Memory B cell (primary cell): ENCODE results near the gene TMEM150C.

Experiments used
- ATAC-seq: fragments of 150-1000 bp; cut with Tn5 transposase; 2 replicates; pipeline ENCODE4 v1.10.0; 2021; ENCODE audit warnings: low read depth, mild to moderate bottlenecking, moderate library complexity
- DNase-seq, 2 donors: peaks; one replicate each; pipeline ENCODE4 v3.0.0; 2022; ENCODE audit warnings: low spot score in 2 of 2
- H3K27ac Mint-ChIP-seq: one replicate; pipeline ENCODE4 v1.8.0; 2022; ENCODE audit warnings: mild to moderate bottlenecking, moderate library complexity, mixed read lengths
- H3K27me3 Mint-ChIP-seq: one replicate; pipeline ENCODE4 v1.8.0; 2022; ENCODE audit warnings: mixed read lengths
- H3K36me3 Mint-ChIP-seq: one replicate; pipeline ENCODE4 v1.8.0; 2022; ENCODE audit warnings: mild to moderate bottlenecking, mixed read lengths
- H3K4me1 Mint-ChIP-seq: one replicate; pipeline ENCODE4 v1.8.0; 2022; ENCODE audit warnings: mixed read lengths
- H3K4me3 Mint-ChIP-seq: one replicate; pipeline ENCODE4 v1.8.0; 2022; ENCODE audit warnings: mild to moderate bottlenecking, moderate library complexity, mixed read lengths
- H3K9me3 Mint-ChIP-seq: one replicate; pipeline ENCODE4 v1.8.0; 2022; ENCODE audit warnings: mixed read lengths

Gene TMEM150C

GRCh38 chr4:82517043-82517442 is 44.7 kb downstream of the TMEM150C start:
- no peaks in the 10 kb centered on the region for H3K36me3 Mint-ChIP-seq
- H3K4me1 Mint-ChIP-seq, result no peaks in the 10 kb centered on the region
- DNase-seq (no peak), ATAC-seq (no peak)
- no peaks in the 10 kb centered on the region for H3K9me3 Mint-ChIP-seq
- H3K27ac Mint-ChIP-seq, result no peak overlapping the region
- no peak overlapping the region for H3K4me3 Mint-ChIP-seq
- peaks cover 20% of the 10 kb centered on the region for H3K27me3 Mint-ChIP-seq

- Mint-ChIP-seq H3K27me3 (peaks cover 14% of the 10 kb centered on the region), H3K4me1 (no peaks in the 10 kb centered on the region), H3K27ac (no peak overlapping the region), H3K4me3 (no peak overlapping the region), H3K36me3 (no peaks in the 10 kb centered on the region), H3K9me3 (no peaks in the 10 kb centered on the region)
- DNase-seq (no peak), ATAC-seq (no peak)
Observed at GRCh38 chr4:82515705-82516104, 46.1 kb downstream of the TMEM150C start.

- Mint-ChIP-seq H3K4me3 (no peak overlapping the region), H3K4me1 (no peaks in the 10 kb centered on the region), H3K27ac (no peak overlapping the region), H3K36me3 (no peaks in the 10 kb centered on the region), H3K27me3 (peaks cover 11% of the 10 kb centered on the region), H3K9me3 (no peaks in the 10 kb centered on the region)
- ATAC-seq, result no peak
- DNase-seq, result no peak
Observed at GRCh38 chr4:82513382-82513781, 48.4 kb downstream of the TMEM150C start.

GRCh38 chr4:82510216-82510615 is 51.6 kb downstream of the TMEM150C start:
- Mint-ChIP-seq H3K27me3 (peaks cover 8% of the 10 kb centered on the region), H3K4me1 (no peaks in the 10 kb centered on the region), H3K36me3 (no peaks in the 10 kb centered on the region), H3K27ac (no peak overlapping the region), H3K4me3 (no peak overlapping the region), H3K9me3 (no peaks in the 10 kb centered on the region)
- DNase-seq (no peak), ATAC-seq (no peak)

- DNase-seq, result no peak
Observed at GRCh38 chr4:82508806-82509428, 52.9 kb downstream of the TMEM150C start.

GRCh38 chr4:82508011-82508410 is 53.8 kb downstream of the TMEM150C start:
- H3K4me3 Mint-ChIP-seq, result no peak overlapping the region
- no peaks in the 10 kb centered on the region for H3K9me3 Mint-ChIP-seq
- H3K27me3 Mint-ChIP-seq, result peaks cover under 1% of the 10 kb centered on the region
- no peaks in the 10 kb centered on the region for H3K36me3 Mint-ChIP-seq
- H3K4me1 Mint-ChIP-seq, result no peaks in the 10 kb centered on the region
- H3K27ac Mint-ChIP-seq, result no peak overlapping the region
- ATAC-seq (no peak), DNase-seq (no peak)

More at GRCh38 chr4:82508806-82509428, 52.9 kb downstream of the TMEM150C start:
- ATAC-seq, result no peak
- Mint-ChIP-seq H3K4me1 (no peaks in the 10 kb centered on the region), H3K27ac (no peak overlapping the region), H3K36me3 (no peaks in the 10 kb centered on the region), H3K9me3 (no peaks in the 10 kb centered on the region), H3K27me3 (peaks cover 5% of the 10 kb centered on the region), H3K4me3 (no peak overlapping the region)

GRCh38 chr4:82501154-82501442 is 60.7 kb downstream of the TMEM150C start:
- Mint-ChIP-seq H3K4me1 (no peaks in the 10 kb centered on the region), H3K27me3 (no peaks in the 10 kb centered on the region), H3K9me3 (no peaks in the 10 kb centered on the region), H3K27ac (no peak overlapping the region), H3K4me3 (no peak overlapping the region), H3K36me3 (no peaks in the 10 kb centered on the region)
- DNase-seq (no peak), ATAC-seq (no peak)

- Mint-ChIP-seq H3K27ac (no peak overlapping the region), H3K9me3 (no peaks in the 10 kb centered on the region), H3K36me3 (no peaks in the 10 kb centered on the region), H3K4me1 (no peaks in the 10 kb centered on the region), H3K27me3 (no peaks in the 10 kb centered on the region), H3K4me3 (no peak overlapping the region)
- no peak for ATAC-seq
- DNase-seq, result no peak
Observed at GRCh38 chr4:82500435-82501153, 61.2 kb downstream of the TMEM150C start.

GRCh38 chr4:82499738-82500434 is 61.9 kb downstream of the TMEM150C start:
- H3K27ac Mint-ChIP-seq, result no peak overlapping the region
- H3K9me3 Mint-ChIP-seq, result no peaks in the 10 kb centered on the region
- DNase-seq (no peak), ATAC-seq (no peak)
- H3K4me1 Mint-ChIP-seq, result no peaks in the 10 kb centered on the region
- H3K4me3 Mint-ChIP-seq, result no peak overlapping the region
- no peaks in the 10 kb centered on the region for H3K36me3 Mint-ChIP-seq
- H3K27me3 Mint-ChIP-seq, result no peaks in the 10 kb centered on the region

GRCh38 chr4:82496349-82496748 is 65.4 kb downstream of the TMEM150C start:
- Mint-ChIP-seq H3K36me3 (no peaks in the 10 kb centered on the region), H3K9me3 (no peaks in the 10 kb centered on the region), H3K4me3 (no peak overlapping the region), H3K27me3 (no peaks in the 10 kb centered on the region), H3K4me1 (no peaks in the 10 kb centered on the region), H3K27ac (no peak overlapping the region)
- DNase-seq, result no peak
- no peak for ATAC-seq

GRCh38 chr4:82495666-82496065 is 66.1 kb downstream of the TMEM150C start:
- no peaks in the 10 kb centered on the region for H3K9me3 Mint-ChIP-seq
- no peaks in the 10 kb centered on the region for H3K4me1 Mint-ChIP-seq
- DNase-seq (no peak), ATAC-seq (no peak)
- no peak overlapping the region for H3K27ac Mint-ChIP-seq
- no peaks in the 10 kb centered on the region for H3K36me3 Mint-ChIP-seq
- no peak overlapping the region for H3K4me3 Mint-ChIP-seq
- H3K27me3 Mint-ChIP-seq, result no peaks in the 10 kb centered on the region

GRCh38 chr4:82493721-82494425 is 67.9 kb downstream of the TMEM150C start:
- Mint-ChIP-seq H3K9me3 (no peaks in the 10 kb centered on the region), H3K27me3 (no peaks in the 10 kb centered on the region), H3K36me3 (peaks cover 2% of the 10 kb centered on the region), H3K4me1 (no peaks in the 10 kb centered on the region), H3K27ac (no peak overlapping the region), H3K4me3 (no peak overlapping the region)
- ATAC-seq, result no peak
- no peak for DNase-seq

GRCh38 chr4:82491251-82491960 is 70.4 kb downstream of the TMEM150C start:
- H3K4me1 Mint-ChIP-seq, result no peaks in the 10 kb centered on the region
- no peak for ATAC-seq
- H3K36me3 Mint-ChIP-seq, result peaks cover 3% of the 10 kb centered on the region
- no peak overlapping the region for H3K27ac Mint-ChIP-seq
- no peaks in the 10 kb centered on the region for H3K27me3 Mint-ChIP-seq
- H3K9me3 Mint-ChIP-seq, result no peaks in the 10 kb centered on the region
- H3K4me3 Mint-ChIP-seq, result no peak overlapping the region
- no peak for DNase-seq

GRCh38 chr4:82489987-82490386 is 71.8 kb downstream of the TMEM150C start:
- Mint-ChIP-seq H3K4me3 (no peak overlapping the region), H3K36me3 (peaks cover 3% of the 10 kb centered on the region), H3K27ac (no peak overlapping the region), H3K27me3 (no peaks in the 10 kb centered on the region), H3K4me1 (no peaks in the 10 kb centered on the region), H3K9me3 (no peaks in the 10 kb centered on the region)
- ATAC-seq, result no peak
- DNase-seq, result no peak
